Activated CD8-positive, alpha-beta memory T cell treated with anti-CD3 and anti-CD28 coated beads for 36 hours (primary cell): ENCODE data around the gene SPDYE11. TPM values are rescaled to one million over a fixed set of nuclear protein-coding genes. Genes with fewer than 3 reads are reported as not detected.
"Not testable (repeated sequence)": the region's sequence is repeated elsewhere in the genome, so short reads cannot be mapped to it uniquely, and the experiment has no call there.

Source experiments
- CTCF ChIA-PET: fragments of 350-600 bp; sonication (Branson Sonifier 250); formaldehyde crosslinking; loops from one replicate; lab custom pipeline; 2021; ENCODE audit warnings: antibody characterized with exemption; lab: Charles Lee
- POLR2A ChIA-PET: fragments of 350-600 bp; sonication (Branson Sonifier 250); formaldehyde crosslinking; loops from one replicate; lab custom pipeline; 2021; ENCODE audit warnings: antibody characterized with exemption; lab: Charles Lee
- total RNA-seq, 2 experiments: library from RNA; stranded (reverse); gene quantifications; one replicate each; pipeline ENCODE4 v1.2.3, GENCODE V29; 2021

SPDYE11 gene, protein sequence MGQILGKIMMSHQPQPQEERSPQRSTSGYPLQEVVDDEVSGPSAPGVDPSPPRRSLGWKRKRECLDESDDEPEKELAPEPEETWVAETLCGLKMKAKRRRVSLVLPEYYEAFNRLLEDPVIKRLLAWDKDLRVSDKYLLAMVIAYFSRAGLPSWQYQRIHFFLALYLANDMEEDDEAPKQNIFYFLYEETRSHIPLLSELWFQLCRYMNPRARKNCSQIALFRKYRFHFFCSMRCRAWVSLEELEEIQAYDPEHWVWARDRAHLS
- total RNA-seq, result not detected

DNA sequence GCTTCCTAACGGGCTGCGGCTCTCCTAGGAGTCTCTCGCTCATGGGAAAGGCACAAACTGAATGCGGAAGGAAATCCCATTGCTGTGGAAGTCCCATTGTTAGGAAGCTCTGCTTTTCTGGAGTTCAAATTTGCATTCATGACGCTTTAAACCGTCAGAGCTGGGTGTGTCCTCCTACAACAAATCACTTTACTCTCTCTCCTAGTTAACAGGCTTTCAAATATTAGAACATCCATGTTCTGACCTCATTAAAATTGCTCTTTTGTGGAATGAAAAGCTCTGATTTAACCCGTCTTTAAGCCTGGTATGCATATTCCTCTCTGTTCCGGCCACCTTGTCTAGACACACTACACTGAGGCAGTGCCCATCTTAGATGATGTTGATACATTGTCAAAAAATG is at the start of gene SPDYE11:
TSS of gene SPDYE11 (minus strand) at position 101 of the 400 bp plus-strand sequence. CDS start 1,800 bp downstream, outside the sequence.
- POLR2A ChIA-PET, CTCF ChIA-PET: not testable (repeated sequence)

DNA sequence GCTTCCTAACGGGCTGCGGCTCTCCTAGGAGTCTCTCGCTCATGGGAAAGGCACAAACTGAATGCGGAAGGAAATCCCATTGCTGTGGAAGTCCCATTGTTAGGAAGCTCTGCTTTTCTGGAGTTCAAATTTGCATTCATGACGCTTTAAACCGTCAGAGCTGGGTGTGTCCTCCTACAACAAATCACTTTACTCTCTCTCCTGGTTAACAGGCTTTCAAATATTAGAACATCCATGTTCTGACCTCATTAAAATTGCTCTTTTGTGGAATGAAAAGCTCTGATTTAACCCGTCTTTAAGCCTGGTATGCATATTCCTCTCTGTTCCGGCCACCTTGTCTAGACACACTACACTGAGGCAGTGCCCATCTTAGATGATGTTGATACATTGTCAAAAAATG is 28.2 kb upstream of the SPDYE11 start, which contains the start of gene SPDYE9:
TSS of gene SPDYE9 (minus strand) at position 101 of the 400 bp plus-strand sequence. CDS start 1,800 bp downstream, outside the sequence.
- CTCF ChIA-PET, POLR2A ChIA-PET: not testable (repeated sequence)

DNA sequence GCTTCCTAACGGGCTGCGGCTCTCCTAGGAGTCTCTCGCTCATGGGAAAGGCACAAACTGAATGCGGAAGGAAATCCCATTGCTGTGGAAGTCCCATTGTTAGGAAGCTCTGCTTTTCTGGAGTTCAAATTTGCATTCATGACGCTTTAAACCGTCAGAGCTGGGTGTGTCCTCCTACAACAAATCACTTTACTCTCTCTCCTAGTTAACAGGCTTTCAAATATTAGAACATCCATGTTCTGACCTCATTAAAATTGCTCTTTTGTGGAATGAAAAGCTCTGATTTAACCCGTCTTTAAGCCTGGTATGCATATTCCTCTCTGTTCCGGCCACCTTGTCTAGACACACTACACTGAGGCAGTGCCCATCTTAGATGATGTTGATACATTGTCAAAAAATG is 28.0 kb downstream of the SPDYE11 start, which contains the start of gene SPDYE8:
TSS of gene SPDYE8 (minus strand) at position 101 of the 400 bp plus-strand sequence. CDS start 1,800 bp downstream, outside the sequence.
- CTCF ChIA-PET, result not testable (repeated sequence)

DNA sequence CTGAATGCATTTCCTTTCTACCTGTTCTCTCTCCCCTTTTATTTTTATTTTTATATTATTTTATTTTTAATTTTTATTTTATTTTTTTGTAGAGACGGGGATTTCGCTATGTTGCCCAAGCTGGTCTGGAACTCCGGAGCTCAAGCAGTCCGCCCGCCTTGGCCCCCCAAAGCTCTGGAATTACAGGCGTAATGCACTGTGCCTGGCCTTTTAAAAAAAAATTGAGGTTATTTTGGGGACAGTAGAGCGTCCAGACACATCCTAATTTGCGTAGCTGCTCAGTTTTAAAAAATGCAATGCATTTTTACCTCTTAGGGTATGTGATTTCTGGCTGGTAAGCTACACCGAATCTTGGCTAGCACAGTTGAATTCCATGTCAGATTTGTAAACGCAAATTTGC is 51.2 kb downstream of the SPDYE11 start:
- POLR2A ChIA-PET, CTCF ChIA-PET: not testable (repeated sequence)

More for the DNA sequence above, 28.0 kb downstream of the SPDYE11 start, which contains the start of gene SPDYE8:
- POLR2A ChIA-PET, result not testable (repeated sequence)

DNA sequence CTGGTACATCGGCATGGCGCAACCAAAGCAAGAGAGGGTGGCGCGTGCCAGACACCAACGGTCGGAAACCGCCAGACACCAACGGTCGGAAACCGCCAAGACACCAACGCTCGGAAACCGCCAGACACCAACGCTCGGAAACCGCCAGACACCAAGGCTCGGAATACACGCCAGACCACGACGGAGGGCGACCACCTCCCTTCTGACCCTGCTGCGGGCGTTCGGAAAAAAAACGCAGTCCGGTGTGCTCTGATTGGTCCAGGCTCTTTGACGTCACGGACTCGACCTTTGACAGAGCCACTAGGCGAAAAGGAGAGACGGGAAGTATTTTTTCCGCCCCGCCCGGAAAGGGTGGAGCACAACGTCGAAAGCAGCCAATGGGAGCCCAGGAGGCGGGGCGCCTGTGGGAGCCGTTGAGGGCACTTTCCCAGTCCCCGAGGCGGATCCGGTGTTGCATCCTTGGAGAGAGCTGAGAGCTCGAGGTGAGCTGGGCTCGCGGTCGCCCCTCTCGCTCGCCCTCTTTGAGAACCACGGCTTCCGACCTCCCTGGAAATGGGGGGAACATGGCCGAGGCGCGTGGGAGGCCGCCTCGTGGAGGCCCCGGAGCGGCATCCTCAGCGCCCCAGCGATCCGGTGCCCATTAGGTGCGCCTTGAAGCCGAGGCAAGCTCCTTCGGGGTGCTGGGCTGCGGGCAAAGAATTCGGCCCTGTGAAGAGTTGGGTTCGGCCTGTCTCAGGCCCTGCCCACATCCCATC is 51.8 kb downstream of the SPDYE11 start:
- CTCF ChIA-PET, POLR2A ChIA-PET: not testable (repeated sequence)

DNA sequence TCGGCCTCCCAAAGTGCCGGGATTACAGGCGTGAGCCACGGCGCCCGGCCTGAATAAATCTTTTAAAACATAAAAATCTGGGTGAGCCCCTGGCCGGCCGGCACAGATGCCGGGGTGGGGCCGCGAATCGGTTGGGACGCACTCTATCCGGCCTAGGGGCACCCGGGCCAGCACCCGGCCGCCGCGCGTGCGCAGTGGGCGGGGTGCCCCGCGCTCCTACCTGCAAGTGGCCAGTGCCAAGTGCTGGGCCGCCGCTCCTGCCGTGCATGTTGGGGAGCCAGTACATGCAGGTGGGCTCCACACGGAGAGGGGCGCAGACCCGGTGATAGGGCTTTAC is 52.4 kb downstream of the SPDYE11 start:
- CTCF ChIA-PET, POLR2A ChIA-PET: not testable (repeated sequence)

DNA sequence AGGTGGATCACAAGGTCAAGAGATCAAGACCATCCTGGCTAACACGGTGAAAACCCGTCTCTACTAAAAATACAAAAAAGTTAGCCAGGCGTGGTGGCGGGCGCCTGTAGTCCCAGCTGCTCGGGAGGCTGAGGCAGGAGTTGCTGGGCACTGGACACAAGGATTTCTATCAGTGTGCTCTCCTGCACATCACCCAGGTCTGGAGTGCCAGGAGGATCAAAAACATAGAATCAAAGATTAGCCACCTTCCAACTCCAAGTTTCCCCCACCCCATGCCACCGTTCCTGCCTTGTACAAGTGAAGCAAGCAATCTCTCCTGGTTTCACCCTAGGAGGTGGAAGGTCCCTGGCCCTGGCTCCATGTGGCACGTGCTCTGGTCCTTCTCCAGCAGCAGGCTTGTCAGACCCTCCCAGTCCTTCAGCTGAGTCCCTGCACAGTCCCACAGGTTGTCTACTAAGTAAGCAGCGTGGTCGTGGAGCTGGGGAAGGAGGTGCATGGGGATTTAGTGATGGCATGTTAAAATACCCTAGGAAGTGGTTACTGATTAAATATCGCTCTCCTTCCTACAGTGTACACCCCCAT is 59.7 kb downstream of the SPDYE11 start:
- POLR2A ChIA-PET, CTCF ChIA-PET: not testable (repeated sequence)

Other genes starting within 250 kb of the SPDYE11 start
- gene TYW1B, start 229.7 kb downstream of the SPDYE11 start, total RNA-seq, result 1 to 10 TPM; 4.8 TPM
- 10 to 100 TPM; 72.3 to 73.0 TPM for gene POM121, start 132.8 kb downstream of the SPDYE11 start, total RNA-seq
- gene TRIM74, start 88.4 kb downstream of the SPDYE11 start, total RNA-seq, result under 1 TPM; 0.17 to 0.25 TPM
- gene SPDYE8, start 28.1 kb downstream of the SPDYE11 start, total RNA-seq, result not detected
- not detected for gene SPDYE9, start 28.1 kb upstream of the SPDYE11 start, total RNA-seq